ENCODE data around the gene GNAQ.

The GNAQ gene

DNA sequence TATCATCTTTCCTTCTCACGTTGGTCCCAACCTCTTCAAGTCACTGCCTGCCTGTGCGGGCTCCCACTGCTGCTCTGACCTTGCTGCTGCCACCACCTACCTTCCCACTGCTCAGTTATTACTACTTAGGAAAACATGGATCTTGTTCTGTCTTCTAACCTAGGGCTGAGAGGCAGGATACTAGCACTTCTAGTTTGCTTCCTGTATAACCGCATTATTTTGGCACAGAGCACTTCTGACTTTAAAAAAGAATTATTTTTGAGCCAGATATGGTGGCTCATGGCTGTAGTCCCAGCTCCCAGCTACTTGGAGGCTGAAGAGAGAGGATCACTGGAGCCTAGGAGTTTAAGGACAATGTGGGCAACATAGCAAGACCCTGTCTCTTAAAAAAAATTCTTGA, 248.1 kb downstream of the GNAQ start:
- no peaks in the 10 kb centered on the region for H3K27me3 ChIP-seq (ENCODE audit: control insufficient read depth, insufficient read depth, low read length)
- TF ChIP-seq, protein P1, sequence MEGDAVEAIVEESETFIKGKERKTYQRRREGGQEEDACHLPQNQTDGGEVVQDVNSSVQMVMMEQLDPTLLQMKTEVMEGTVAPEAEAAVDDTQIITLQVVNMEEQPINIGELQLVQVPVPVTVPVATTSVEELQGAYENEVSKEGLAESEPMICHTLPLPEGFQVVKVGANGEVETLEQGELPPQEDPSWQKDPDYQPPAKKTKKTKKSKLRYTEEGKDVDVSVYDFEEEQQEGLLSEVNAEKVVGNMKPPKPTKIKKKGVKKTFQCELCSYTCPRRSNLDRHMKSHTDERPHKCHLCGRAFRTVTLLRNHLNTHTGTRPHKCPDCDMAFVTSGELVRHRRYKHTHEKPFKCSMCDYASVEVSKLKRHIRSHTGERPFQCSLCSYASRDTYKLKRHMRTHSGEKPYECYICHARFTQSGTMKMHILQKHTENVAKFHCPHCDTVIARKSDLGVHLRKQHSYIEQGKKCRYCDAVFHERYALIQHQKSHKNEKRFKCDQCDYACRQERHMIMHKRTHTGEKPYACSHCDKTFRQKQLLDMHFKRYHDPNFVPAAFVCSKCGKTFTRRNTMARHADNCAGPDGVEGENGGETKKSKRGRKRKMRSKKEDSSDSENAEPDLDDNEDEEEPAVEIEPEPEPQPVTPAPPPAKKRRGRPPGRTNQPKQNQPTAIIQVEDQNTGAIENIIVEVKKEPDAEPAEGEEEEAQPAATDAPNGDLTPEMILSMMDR (IDR thresholded peaks at IDR 0.05): no peak
- H2AFZ ChIP-seq: no peak overlapping the region
- no peaks in the 10 kb centered on the region for H3K4me1 ChIP-seq
- no peaks in the 10 kb centered on the region for H3K79me2 ChIP-seq
- no peak overlapping the region for H3K27ac ChIP-seq
- H3K36me3 ChIP-seq (ENCODE audit: control insufficient read depth, insufficient read depth, low read length): no peaks in the 10 kb centered on the region
- H3K9me3 ChIP-seq (ENCODE audit: control insufficient read depth, low read length): no peaks in the 10 kb centered on the region
- no peak overlapping the region for H3K9ac ChIP-seq
- no peak overlapping the region for H3K4me2 ChIP-seq (ENCODE audit: low read length)
- H3K4me3 ChIP-seq (ENCODE audit: low read depth, low read length): no peak overlapping the region

DNA sequence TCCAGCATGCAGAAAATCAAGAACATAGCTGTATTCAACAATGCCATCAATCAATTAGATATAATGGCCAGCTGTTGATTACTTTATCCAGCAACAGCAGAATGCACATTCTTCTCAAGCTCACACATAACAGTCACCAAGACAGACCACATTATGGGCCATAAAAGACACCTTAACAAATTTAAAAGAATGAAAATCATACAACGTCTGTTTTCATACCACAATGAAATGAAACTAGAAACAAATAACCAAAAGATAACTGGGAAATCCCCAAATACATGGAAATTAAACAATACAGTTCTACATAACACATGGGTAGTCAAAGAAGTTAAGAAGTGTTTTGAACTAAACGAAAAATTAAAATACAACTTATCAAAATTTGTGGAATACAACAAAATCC, 252.6 kb downstream of the GNAQ start:
- Histone ChIP-seq H3K36me3 (ENCODE audit: control insufficient read depth, insufficient read depth, low read length) (no peaks in the 10 kb centered on the region), H3K4me2 (ENCODE audit: low read length) (no peak overlapping the region), H2AFZ (no peak overlapping the region), H3K9me3 (ENCODE audit: control insufficient read depth, low read length) (no peaks in the 10 kb centered on the region), H3K4me1 (no peaks in the 10 kb centered on the region), H3K27ac (no peak overlapping the region), H3K9ac (no peak overlapping the region), H3K79me2 (no peaks in the 10 kb centered on the region), H3K4me3 (ENCODE audit: low read depth, low read length) (no peak overlapping the region), H3K27me3 (ENCODE audit: control insufficient read depth, insufficient read depth, low read length) (no peaks in the 10 kb centered on the region)
- TF ChIP-seq, protein P1 (IDR thresholded peaks at IDR 0.05): no peak

- Histone ChIP-seq H3K4me2 (ENCODE audit: low read length) (no peak overlapping the region), H3K36me3 (ENCODE audit: control insufficient read depth, insufficient read depth, low read length) (no peaks in the 10 kb centered on the region), H3K9ac (no peak overlapping the region), H3K27ac (no peak overlapping the region), H3K4me3 (ENCODE audit: low read depth, low read length) (no peak overlapping the region), H3K27me3 (ENCODE audit: control insufficient read depth, insufficient read depth, low read length) (no peaks in the 10 kb centered on the region), H2AFZ (no peak overlapping the region), H3K79me2 (peaks cover 2% of the 10 kb centered on the region), H3K4me1 (no peaks in the 10 kb centered on the region), H3K9me3 (ENCODE audit: control insufficient read depth, low read length) (no peaks in the 10 kb centered on the region)
- TF ChIP-seq, protein P1 (IDR thresholded peaks at IDR 0.05): no peak
Measured at GRCh38 chr9:77773381-77773780, 258.2 kb downstream of the GNAQ start.

DNA sequence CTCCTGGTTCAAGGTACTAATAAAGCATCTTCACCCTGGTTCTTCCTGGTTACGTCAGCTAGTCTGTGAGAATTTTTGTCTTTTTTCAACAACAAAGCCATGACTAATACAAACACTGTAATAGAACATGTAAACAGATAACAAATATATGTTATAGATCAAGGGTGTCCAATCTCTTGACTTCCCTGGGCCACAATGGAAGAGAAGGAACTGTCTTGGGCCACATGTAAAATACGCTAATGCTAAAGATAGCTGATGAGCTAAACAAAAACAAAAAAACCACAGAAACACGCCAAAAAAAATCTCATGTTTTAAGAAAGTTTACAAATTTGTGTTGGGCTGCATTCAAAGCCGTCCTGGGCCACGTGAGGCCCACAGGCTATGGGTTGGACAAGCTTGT, 259.0 kb downstream of the GNAQ start:
- TF ChIP-seq, protein P1 (IDR thresholded peaks at IDR 0.05): no peak
- Histone ChIP-seq H2AFZ (no peak overlapping the region), H3K9me3 (ENCODE audit: control insufficient read depth, low read length) (no peaks in the 10 kb centered on the region), H3K27ac (no peak overlapping the region), H3K4me1 (no peaks in the 10 kb centered on the region), H3K4me2 (ENCODE audit: low read length) (no peak overlapping the region), H3K36me3 (ENCODE audit: control insufficient read depth, insufficient read depth, low read length) (no peaks in the 10 kb centered on the region), H3K9ac (no peak overlapping the region), H3K27me3 (ENCODE audit: control insufficient read depth, insufficient read depth, low read length) (no peaks in the 10 kb centered on the region), H3K79me2 (peaks cover 2% of the 10 kb centered on the region), H3K4me3 (ENCODE audit: low read depth, low read length) (no peak overlapping the region)

GRCh38 chr9:77771171-77771570, 260.4 kb downstream of the GNAQ start:
- H3K4me3 ChIP-seq (ENCODE audit: low read depth, low read length): no peak overlapping the region
- no peak overlapping the region for H3K27ac ChIP-seq
- H2AFZ ChIP-seq: no peak overlapping the region
- H3K9me3 ChIP-seq (ENCODE audit: control insufficient read depth, low read length): no peaks in the 10 kb centered on the region
- peaks cover 2% of the 10 kb centered on the region for H3K79me2 ChIP-seq
- H3K36me3 ChIP-seq (ENCODE audit: control insufficient read depth, insufficient read depth, low read length): no peaks in the 10 kb centered on the region
- H3K4me2 ChIP-seq (ENCODE audit: low read length): no peak overlapping the region
- H3K27me3 ChIP-seq (ENCODE audit: control insufficient read depth, insufficient read depth, low read length): no peaks in the 10 kb centered on the region
- TF ChIP-seq, protein P1 (IDR thresholded peaks at IDR 0.05): no peak
- no peak overlapping the region for H3K9ac ChIP-seq
- H3K4me1 ChIP-seq: no peaks in the 10 kb centered on the region
